NCI-H187 (cell line): ENCODE measurements around the gene STK32C.

ENCODE experiments used
- DNase-seq, 2 experiments: peaks; one replicate each; lab custom pipeline; 2025; lab: John Stamatoyannopoulos, UW

STK32C gene

GRCh38 chr10:132198381-132199181 lies 109.2 kb downstream of the STK32C start:
- no peak for DNase-seq

- no peak for DNase-seq
Measured at GRCh38 chr10:132198068-132198370, 109.7 kb downstream of the STK32C start.

- DNase-seq = no peak
Measured at GRCh38 chr10:132197271-132198067, 110.3 kb downstream of the STK32C start.

GRCh38 chr10:132196178-132197113 lies 111.3 kb downstream of the STK32C start:
- no peak for DNase-seq

GRCh38 chr10:132195366-132196075 lies 112.2 kb downstream of the STK32C start:
- DNase-seq = no peak

GRCh38 chr10:132194726-132195125 lies 113.0 kb downstream of the STK32C start:
- no peak for DNase-seq

- DNase-seq = no peak
Measured at GRCh38 chr10:132193907-132194552, 113.7 kb downstream of the STK32C start.

- DNase-seq = no peak
Measured at GRCh38 chr10:132192991-132193665, 114.6 kb downstream of the STK32C start.

- DNase-seq = no peak
Measured at GRCh38 chr10:132192076-132192975, 115.4 kb downstream of the STK32C start.

- DNase-seq = no peak
Measured at GRCh38 chr10:132189810-132190422, 117.8 kb downstream of the STK32C start.

GRCh38 chr10:132189016-132189415 lies 118.7 kb downstream of the STK32C start:
- no peak for DNase-seq

- no peak for DNase-seq
Measured at GRCh38 chr10:132188331-132188730, 119.4 kb downstream of the STK32C start.

GRCh38 chr10:132187430-132188138 lies 120.2 kb downstream of the STK32C start:
- DNase-seq = no peak

GRCh38 chr10:132186488-132187429 lies 121.0 kb downstream of the STK32C start, which contains the start of gene DPYSL4:
Gene DPYSL4, plus strand, starts transcription at chr10:132186948. Its CDS starts 116 bp downstream, at chr10:132187064.
- no peak for DNase-seq

- DNase-seq = peak in 1 of 2 experiments; percentile 7
Measured at GRCh38 chr10:132185601-132186487, 121.9 kb downstream of the STK32C start.
